Activated CD4-positive, CD25-positive, alpha-beta regulatory T cell treated with anti-CD3 and anti-CD28 coated beads, Interleukin-2, amount 50 U/mL, for 24 hours (primary cell): Measurements from ENCODE around the gene DISC1.
"Not testable (repeated sequence)": the region's sequence is repeated elsewhere in the genome, so short reads cannot be mapped to it uniquely, and the experiment has no call there.

Experiments
- ATAC-seq, 2 donors: fragments of 150-1000 bp; cut with Tn5 transposase; one replicate each; pipeline ENCODE4 v1.10.0; 2021; ENCODE audit warnings: mild to moderate bottlenecking in 1 of 2, moderate library complexity in 1 of 2

Gene DISC1

DNA sequence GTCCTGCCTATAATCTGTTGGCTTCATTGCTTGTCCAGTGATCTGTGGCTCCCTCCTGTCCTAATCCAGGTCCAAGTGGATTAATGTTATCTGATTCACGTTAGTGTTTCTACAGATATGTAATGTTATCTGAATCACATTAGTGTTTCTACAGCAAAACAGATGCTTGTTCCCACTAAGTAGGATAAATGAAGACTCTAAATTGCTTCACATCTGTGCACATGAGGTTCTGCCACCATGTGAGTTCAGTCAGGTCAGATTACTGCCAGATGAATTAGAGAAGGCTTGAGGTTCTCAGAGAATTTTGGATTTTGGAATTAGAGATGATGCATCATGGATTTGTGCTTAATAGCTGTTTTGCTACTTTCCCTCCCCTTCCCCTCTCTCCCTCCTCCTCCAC is 13.2 kb downstream of the DISC1 start:
- no peak for ATAC-seq

GRCh38 chr1:231641444-231641843 is 14.9 kb downstream of the DISC1 start:
- ATAC-seq, result not testable (repeated sequence)

DNA sequence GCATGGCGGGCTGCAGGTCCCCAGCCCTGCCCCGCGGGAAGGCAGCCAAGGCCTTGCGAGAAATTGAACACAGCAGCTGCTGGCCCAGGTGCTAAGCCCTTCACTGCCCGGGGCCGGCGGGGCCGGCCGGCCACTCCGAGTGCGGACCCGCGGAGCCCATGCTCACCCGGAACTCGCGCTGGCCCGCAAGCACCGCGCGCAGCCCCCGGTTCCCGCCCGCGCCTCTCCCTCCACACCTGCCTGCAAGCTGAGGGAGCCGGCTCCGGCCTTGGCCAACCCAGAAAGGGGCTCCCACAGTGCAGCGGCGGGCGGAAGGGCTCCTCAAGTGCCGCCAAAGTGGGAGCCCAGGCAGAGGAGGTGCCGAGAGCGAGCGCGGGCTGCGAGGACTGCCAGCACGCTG is 15.5 kb downstream of the DISC1 start:
- not testable (repeated sequence) for ATAC-seq

GRCh38 chr1:231642618-231643017 is 16.0 kb downstream of the DISC1 start:
- ATAC-seq, result no peak

DNA sequence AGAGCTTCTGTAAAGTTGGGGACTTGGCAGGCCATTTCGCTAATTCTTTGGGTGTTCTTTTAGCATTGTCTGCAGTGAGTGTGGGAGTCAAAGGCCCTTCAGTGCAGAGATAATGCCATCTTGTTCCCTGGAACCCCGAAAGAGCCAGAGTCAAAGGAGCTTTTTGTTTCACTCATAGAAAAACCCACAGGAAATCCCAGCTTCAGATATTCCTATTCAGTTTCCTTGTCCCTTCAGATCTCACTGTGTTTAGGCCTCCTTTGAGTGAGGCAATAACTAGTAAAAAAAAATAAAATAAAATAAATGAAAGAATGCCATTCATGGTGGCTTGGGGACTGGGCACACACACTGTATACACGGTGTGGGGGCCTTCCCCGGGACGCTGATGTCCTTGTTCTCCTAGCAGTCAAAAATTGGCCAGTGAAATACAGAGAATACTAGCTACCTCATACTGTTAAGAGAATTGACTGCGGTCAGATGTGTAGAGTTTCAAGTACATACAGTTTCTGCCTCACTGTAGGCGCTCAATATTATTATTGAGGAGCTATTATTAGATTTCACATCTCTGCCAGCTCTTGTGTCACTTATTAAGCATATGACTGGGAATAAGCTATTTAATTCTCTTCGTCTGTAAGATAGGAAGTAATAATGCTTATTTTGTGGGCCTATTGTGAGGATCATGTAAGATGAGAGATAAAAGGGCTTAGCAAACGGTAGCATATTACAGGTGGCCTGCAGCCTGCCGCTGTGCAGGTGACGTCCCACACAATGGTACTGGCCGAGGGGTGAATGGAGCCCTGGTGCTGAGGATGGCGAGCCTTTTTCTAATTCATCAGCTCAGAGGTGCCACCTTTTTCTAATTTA is 16.7 kb downstream of the DISC1 start:
- ATAC-seq, result no peak

DNA sequence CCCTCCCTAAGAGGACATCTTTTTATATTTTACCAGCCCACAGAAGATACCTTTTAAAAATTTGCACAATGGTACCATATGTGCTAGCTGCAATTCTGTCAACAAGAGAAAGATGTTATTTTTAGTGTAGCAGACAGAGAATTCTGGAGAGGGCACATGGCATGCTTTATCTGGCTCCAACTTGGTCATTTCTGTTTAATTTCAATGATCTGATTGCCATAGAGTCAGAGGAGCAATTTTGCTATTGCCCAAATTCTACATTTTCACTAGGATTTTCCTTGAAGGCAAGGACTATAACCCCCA is 17.3 kb downstream of the DISC1 start:
- no peak for ATAC-seq

DNA sequence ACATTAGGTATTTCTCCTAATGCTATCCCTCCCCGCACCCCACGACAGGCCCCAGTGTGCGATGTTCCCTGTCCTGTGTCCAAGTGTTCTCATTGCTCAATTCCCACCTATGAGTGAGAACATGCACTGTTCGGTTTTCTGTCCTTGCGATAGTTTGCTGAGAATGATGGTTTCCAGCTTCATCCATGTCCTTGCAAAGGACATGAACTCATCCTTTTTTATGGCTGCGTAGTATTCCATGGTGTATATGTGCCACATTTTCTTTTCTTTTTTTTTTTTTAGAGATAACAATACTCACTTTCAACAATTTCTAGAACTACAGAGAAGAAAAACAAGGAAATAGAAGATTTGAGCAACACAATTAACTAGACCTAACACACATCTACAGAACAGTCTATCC is 19.0 kb downstream of the DISC1 start:
- ATAC-seq, result not testable (repeated sequence)

DNA sequence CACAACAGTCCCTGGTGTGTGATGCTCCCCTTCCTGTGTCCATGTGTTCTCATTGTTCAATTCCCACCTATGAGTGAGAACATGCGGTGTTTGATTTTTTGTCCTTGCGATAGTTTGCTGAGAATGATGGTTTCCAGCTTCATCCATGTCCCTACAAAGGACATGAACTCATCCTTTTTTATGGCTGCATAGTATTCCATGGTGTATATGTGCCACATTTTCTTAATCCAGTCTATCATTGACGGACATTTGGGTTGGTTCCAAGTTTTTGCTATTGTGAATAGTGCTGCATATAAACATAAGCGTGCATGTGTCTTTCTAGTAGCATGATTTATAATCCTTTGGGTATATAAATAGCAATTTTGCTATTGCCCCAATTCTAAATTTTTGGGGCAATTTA is 19.6 kb downstream of the DISC1 start:
- ATAC-seq, result not testable (repeated sequence)

DNA sequence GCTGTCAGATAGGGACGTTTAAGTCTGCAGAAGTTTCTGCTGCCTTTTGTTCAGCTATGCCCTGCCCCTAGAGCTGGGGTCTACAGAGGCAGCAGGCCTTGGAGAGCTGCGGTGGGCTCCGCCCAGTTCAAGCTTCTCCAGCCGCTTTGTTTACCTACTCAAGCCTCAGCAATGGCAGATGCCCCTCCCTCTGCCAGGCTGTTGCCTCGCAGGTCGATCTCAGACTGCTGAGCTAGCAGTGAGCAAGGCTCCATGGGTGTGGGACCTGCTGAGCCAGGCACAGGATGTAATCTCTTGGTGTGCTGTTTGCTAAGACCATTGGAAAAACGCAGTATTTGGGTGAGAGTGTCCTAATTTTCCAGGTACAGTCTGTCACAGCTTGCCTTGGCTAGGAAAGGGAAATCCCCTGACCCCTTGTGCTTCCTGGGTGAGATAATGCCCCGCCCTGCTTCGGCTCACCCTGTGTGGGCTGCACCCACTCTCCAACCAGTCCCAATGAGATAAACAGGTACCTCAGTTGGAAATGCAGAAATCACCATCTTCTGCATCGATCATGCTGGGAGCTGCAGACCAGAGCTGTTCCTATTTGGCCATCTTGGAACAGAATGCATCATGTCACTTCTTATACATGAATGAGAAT is 25.2 kb downstream of the DISC1 start:
- not testable (repeated sequence) for ATAC-seq

DNA sequence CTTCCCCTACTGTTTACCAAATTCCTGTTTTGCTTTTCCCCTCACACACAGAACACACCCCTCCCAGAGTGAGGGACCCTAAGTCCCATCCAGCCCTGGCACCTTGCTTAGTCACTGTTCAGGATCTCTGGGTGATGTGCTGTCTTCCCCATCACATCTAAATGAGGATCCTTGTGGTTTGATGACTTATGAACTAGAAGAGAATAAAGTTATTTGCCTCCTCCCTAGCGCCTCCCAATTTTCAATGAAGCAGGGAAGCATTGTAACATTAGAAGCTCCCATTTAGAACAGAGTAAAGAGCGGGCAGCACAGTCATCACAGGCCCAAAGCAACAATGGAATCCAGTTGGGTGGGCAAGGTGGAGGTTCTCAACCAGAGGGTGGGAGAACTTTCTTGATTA is 27.0 kb downstream of the DISC1 start:
- ATAC-seq, result no peak

- no peak for ATAC-seq
These were observed 30.2 kb downstream of the DISC1 start for GRCh38 chr1:231656741-231657140.

- not testable (repeated sequence) for ATAC-seq
These were observed 31.6 kb downstream of the DISC1 start for GRCh38 chr1:231658223-231658622.

DNA sequence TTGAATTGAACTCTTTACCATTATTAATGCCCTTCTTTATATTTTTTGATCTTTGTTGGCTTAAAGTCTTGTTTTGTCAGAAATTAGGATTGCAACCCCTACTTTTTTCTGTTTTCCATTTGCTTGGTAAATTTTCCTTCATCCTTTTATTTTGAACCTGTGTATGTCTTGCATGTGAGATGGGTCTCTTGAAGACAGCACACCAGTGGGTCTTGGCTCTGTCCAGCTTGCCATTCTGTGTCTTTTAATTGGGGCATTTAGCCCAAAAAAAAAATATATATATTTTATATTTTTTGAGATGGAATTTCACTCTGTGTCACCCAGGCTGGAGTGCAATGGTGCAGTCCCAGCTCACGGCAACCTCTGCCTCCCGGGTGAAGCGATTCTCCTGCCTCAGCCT is 33.6 kb downstream of the DISC1 start:
- no peak for ATAC-seq

DNA sequence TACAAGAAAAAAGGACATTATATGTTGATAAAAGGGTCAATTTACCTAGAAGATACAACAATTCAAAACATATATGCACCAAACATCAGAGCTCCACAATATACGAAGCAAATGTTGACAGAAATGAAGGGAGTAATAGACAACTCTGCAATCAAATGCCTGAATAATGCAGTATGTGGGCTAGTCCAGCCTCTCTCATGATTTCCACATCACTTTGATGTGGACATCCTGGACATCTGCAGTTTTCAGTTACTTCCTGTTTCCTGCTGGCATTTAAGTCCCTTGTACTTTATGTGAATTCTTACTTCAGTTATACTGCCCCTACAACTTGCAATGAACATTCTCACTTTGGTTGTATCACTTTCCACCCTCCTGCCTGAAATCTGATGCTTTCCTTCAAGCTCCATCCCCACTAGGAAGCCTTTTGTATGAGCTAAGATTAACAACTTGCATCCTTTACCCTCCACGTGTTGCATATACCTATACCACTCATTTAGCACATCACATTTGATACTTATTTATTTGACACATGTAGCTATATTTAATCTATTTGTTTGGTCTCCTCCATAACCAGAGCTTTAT is 36.7 kb downstream of the DISC1 start:
- ATAC-seq, result no peak

DNA sequence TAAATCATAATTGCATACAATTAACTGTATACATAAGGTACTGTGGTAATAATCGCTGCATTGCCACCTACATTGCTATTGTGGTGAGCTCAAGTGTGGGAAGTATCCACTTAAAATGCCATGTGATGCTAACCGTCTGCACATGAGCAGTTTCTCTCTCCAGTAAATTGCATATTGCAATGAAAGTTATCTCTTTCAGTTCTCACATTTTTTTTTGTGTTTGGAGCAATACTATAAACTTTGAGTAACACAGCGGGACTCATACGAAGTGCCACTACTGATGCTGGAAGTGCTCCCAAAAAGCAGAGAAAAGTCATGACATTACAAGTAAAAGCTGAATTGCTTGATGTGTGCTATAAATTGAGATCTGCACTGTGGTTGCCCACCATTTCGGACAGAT is 38.5 kb downstream of the DISC1 start:
- ATAC-seq, result no peak

DNA sequence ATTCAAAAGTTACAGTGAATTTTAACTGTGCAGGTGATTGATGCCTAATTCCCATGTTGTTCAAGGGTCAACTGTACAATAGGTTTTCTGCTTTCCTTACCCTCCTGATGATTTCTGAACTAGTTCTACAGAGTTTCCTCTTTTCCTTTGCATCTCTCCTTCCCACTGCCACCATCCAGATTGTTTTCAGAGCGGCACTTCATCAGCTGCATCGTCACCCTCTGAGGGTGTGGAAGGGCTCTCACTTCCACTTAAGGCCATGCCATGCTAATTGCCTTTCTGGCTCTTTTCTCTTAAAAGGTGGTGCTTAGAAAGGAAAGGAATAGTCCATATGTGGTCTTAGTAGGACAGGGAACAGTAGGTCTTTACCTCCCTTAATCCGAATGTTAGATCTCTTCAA is 39.1 kb downstream of the DISC1 start:
- no peak for ATAC-seq

- no peak for ATAC-seq
These were observed 39.8 kb downstream of the DISC1 start for GRCh38 chr1:231666220-231666936.

- ATAC-seq, result no peak
These were observed 40.5 kb downstream of the DISC1 start for GRCh38 chr1:231666937-231667608.

DNA sequence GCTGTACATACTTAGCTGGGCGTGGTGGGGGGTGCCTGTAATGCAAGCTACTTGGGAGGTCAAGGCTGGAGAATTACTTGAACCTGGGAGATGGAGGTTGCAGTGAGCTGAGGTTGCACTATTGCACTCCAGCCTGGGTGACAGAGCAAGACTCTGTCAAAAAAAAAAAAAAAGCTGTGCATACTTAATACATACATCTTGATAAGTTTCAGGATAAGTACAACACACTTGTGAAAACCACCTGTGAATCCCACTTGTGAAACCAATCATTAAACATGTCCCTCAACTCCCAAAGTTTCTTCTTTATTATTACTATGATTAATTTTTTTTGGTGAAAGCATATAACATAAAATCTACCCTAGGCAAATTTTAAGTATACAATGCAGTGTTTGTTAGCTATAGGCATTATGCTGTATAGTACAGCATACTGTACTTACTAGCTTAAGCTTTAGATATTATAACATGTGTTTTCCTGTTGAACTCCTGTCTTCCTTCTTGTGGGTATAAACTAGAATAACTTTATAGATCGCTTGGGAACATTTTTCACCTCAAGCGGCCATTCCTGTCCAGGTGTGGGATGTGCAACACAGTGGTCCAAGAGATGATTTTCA is 41.4 kb downstream of the DISC1 start:
- no peak for ATAC-seq

GRCh38 chr1:231668826-231669225 is 42.2 kb downstream of the DISC1 start:
- ATAC-seq, result no peak

GRCh38 chr1:231669864-231670621 is 43.5 kb downstream of the DISC1 start:
- not testable (repeated sequence) for ATAC-seq

DNA sequence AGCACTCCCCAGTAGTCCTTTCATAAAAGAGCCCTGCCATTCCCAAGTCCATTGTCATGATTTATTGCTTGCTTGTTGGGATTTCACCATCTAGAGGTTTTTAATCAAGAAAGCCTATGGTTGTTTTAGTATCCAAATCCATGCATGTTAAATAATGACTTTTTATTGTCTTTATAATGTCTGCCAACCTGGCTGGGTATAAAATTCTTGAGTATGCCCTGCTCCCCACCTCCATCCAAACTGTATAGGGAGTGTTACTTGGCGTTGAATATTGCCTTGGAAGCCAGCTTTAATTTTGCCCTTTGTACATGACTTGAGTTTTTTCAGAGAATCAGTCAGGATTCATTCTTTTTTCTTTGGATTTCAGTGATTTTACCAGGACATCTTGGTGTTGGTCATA is 44.2 kb downstream of the DISC1 start:
- no peak for ATAC-seq
